Measurements from ENCODE around the gene UROC1. TPM values are rescaled to one million over a fixed set of nuclear protein-coding genes. Genes with fewer than 3 reads are reported as not detected.

The UROC1 gene
- total RNA-seq, 1 donor from 2014 or later, result not detected

- TF ChIP-seq, protein P1, sequence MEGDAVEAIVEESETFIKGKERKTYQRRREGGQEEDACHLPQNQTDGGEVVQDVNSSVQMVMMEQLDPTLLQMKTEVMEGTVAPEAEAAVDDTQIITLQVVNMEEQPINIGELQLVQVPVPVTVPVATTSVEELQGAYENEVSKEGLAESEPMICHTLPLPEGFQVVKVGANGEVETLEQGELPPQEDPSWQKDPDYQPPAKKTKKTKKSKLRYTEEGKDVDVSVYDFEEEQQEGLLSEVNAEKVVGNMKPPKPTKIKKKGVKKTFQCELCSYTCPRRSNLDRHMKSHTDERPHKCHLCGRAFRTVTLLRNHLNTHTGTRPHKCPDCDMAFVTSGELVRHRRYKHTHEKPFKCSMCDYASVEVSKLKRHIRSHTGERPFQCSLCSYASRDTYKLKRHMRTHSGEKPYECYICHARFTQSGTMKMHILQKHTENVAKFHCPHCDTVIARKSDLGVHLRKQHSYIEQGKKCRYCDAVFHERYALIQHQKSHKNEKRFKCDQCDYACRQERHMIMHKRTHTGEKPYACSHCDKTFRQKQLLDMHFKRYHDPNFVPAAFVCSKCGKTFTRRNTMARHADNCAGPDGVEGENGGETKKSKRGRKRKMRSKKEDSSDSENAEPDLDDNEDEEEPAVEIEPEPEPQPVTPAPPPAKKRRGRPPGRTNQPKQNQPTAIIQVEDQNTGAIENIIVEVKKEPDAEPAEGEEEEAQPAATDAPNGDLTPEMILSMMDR (IDR thresholded peaks at IDR 0.05; ENCODE audit: insufficient read depth, low read length, severe bottlenecking), result no peak
- DNase-seq (ENCODE audit: low read depth), result no peak
- Histone ChIP-seq H3K27me3 (ENCODE audit: control insufficient read depth, insufficient read depth, low read length) (no peaks in the 10 kb centered on the region), H3K36me3 (ENCODE audit: control insufficient read depth, insufficient read depth, low read length) (no peaks in the 10 kb centered on the region), H3K4me3 (ENCODE audit: low read depth, low read length) (no peak overlapping the region)
- no peak for FAIRE-seq
Observed at GRCh38 chr3:126500016-126500415, 17.6 kb downstream of the UROC1 start.

DNA sequence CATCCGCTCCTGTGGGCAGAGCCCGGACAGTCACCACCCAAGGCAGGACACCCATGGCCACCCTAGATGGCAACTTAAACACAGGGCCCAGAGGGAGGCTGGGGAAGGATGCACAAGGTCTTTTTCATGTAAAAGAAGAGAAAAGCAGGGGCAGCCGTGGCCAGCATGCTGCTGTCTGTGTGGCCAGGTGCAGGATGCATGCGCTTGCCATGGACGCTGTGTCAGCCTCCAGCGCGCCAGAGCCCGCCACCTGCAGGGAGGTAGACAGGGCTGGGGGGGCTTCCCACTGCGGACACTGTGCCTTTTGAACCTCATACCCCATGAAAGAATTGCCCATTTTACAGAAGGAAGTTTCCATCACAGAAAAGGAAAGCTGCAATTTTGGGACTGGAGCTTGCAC lies 18.2 kb downstream of the UROC1 start:
- TF ChIP-seq, protein P1 (IDR thresholded peaks at IDR 0.05; ENCODE audit: insufficient read depth, low read length, severe bottlenecking), result no peak
- H3K36me3 ChIP-seq (ENCODE audit: control insufficient read depth, insufficient read depth, low read length), result no peaks in the 10 kb centered on the region
- no peaks in the 10 kb centered on the region for H3K27me3 ChIP-seq (ENCODE audit: control insufficient read depth, insufficient read depth, low read length)
- FAIRE-seq (no peak), DNase-seq (ENCODE audit: low read depth) (no peak)
- H3K4me3 ChIP-seq (ENCODE audit: low read depth, low read length), result no peak overlapping the region

- Histone ChIP-seq H3K27me3 (ENCODE audit: control insufficient read depth, insufficient read depth, low read length) (no peaks in the 10 kb centered on the region), H3K36me3 (ENCODE audit: control insufficient read depth, insufficient read depth, low read length) (no peaks in the 10 kb centered on the region), H3K4me3 (ENCODE audit: low read depth, low read length) (no peak overlapping the region)
- DNase-seq (ENCODE audit: low read depth), result no peak
- TF ChIP-seq, protein P1 (IDR thresholded peaks at IDR 0.05; ENCODE audit: insufficient read depth, low read length, severe bottlenecking), result no peak
- no peak for FAIRE-seq
Observed at GRCh38 chr3:126498929-126499328, 18.6 kb downstream of the UROC1 start.

GRCh38 chr3:126498461-126498860 lies 19.1 kb downstream of the UROC1 start:
- H3K27me3 ChIP-seq (ENCODE audit: control insufficient read depth, insufficient read depth, low read length), result no peaks in the 10 kb centered on the region
- DNase-seq (ENCODE audit: low read depth) (no peak), FAIRE-seq (no peak)
- TF ChIP-seq, protein P1 (IDR thresholded peaks at IDR 0.05; ENCODE audit: insufficient read depth, low read length, severe bottlenecking), result no peak
- H3K4me3 ChIP-seq (ENCODE audit: low read depth, low read length), result no peak overlapping the region
- no peaks in the 10 kb centered on the region for H3K36me3 ChIP-seq (ENCODE audit: control insufficient read depth, insufficient read depth, low read length)

DNA sequence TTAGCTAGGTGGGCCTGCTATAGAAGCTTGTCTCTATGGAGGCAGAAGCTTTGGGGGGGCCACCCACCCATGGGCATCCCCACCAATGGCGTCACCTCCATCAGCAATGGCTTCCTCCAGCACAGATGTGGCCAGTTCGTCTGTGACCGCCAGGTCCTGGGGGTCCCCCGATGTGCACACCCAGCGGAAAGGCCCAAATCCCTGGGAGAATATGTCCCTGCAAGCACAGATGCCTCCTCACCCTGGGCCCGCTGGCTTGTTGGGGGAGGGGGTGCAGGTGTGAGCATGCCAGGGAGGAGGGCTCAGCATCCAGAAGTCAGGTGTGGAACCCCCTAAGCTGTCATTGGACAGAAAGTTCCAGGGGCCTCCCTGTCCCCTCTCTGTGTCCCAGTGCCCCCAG lies 19.6 kb downstream of the UROC1 start:
- no peaks in the 10 kb centered on the region for H3K36me3 ChIP-seq (ENCODE audit: control insufficient read depth, insufficient read depth, low read length)
- H3K27me3 ChIP-seq (ENCODE audit: control insufficient read depth, insufficient read depth, low read length), result no peaks in the 10 kb centered on the region
- FAIRE-seq, result no peak
- DNase-seq (ENCODE audit: low read depth), result no peak
- TF ChIP-seq, protein P1 (IDR thresholded peaks at IDR 0.05; ENCODE audit: insufficient read depth, low read length, severe bottlenecking), result no peak
- no peak overlapping the region for H3K4me3 ChIP-seq (ENCODE audit: low read depth, low read length)
